ENCODE data around the gene PDZK1IP1.

PDZK1IP1 gene

GRCh38 chr1:47137925-47138615 is 51.8 kb downstream of the PDZK1IP1 start:
- no peak for DNase-seq (ENCODE audit: low read depth)

- DNase-seq (ENCODE audit: low read depth) = no peak
Measured at GRCh38 chr1:47137198-47137597, 52.6 kb downstream of the PDZK1IP1 start, which contains the start of gene CYP4A22. CYP4A22 (plus strand) TSS chr1:47137441; CDS start chr1:47137486, 45 bp downstream.

All from stimulated activated CD8-positive, alpha-beta memory T cell treated with anti-CD3 and anti-CD28 coated beads, Interleukin-12 subunit alpha, Interleukin-12 subunit beta, amount 100 ng/mL, for 4 hours (primary cell).